DND-41 (cell line): ENCODE results near the gene NETO1.

ENCODE experiments used
- EZH2 ChIP-seq: IDR thresholded peaks from 3 replicates; pipeline ENCODE4 v1.6.1; 2012; ENCODE audit warnings: borderline replicate concordance, low read depth, mild to moderate bottlenecking, moderate library complexity, low read length, inconsistent platforms; ENCODE audit not compliant: severe bottlenecking
- TF ChIP-seq, protein P1 (sequence below): IDR thresholded peaks from 2 replicates; pipeline ENCODE4 v1.5.1; 2012; ENCODE audit warnings: borderline replicate concordance, low read length, moderate library complexity, mild to moderate bottlenecking; ENCODE audit not compliant: poor library complexity, severe bottlenecking; ENCODE audit errors: extremely low read depth

- no peak for TF ChIP-seq EZH2
- TF ChIP-seq, protein P1, sequence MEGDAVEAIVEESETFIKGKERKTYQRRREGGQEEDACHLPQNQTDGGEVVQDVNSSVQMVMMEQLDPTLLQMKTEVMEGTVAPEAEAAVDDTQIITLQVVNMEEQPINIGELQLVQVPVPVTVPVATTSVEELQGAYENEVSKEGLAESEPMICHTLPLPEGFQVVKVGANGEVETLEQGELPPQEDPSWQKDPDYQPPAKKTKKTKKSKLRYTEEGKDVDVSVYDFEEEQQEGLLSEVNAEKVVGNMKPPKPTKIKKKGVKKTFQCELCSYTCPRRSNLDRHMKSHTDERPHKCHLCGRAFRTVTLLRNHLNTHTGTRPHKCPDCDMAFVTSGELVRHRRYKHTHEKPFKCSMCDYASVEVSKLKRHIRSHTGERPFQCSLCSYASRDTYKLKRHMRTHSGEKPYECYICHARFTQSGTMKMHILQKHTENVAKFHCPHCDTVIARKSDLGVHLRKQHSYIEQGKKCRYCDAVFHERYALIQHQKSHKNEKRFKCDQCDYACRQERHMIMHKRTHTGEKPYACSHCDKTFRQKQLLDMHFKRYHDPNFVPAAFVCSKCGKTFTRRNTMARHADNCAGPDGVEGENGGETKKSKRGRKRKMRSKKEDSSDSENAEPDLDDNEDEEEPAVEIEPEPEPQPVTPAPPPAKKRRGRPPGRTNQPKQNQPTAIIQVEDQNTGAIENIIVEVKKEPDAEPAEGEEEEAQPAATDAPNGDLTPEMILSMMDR = peak; percentile 83
These were observed 105.2 kb downstream of the NETO1 start for GRCh38 chr18:72762515-72763122.
